Hepatocyte (in vitro differentiated cells): ENCODE measurements around the gene STK17B.

Experiments used
- CTCF ChIP-seq: fragments of 200-600 bp; sonication (generic); IDR thresholded peaks from 2 replicates; pipeline ENCODE4 v1.5.1; 2016; ENCODE audit warnings: antibody characterized with exemption, mild to moderate bottlenecking; ENCODE audit not compliant: poor library complexity
- EZH2 ChIP-seq: fragments of 200-600 bp; sonication (generic); IDR thresholded peaks from 2 replicates; pipeline ENCODE4 v1.6.1; 2016; ENCODE audit warnings: antibody characterized with exemption, mild to moderate bottlenecking, borderline replicate concordance
- EZH2phosphoT487 ChIP-seq: fragments of 200-600 bp; sonication (generic); IDR thresholded peaks from one replicate; pipeline ENCODE4 v1.6.1; 2018; ENCODE audit warnings: antibody characterized with exemption, mild to moderate bottlenecking, low read depth, moderate library complexity; ENCODE audit not compliant: unreplicated experiment, severe bottlenecking

GRCh38 chr2:196145256-196145655 is 26.1 kb downstream of the STK17B start:
- no peak for TF ChIP-seq CTCF
- no peak for TF ChIP-seq EZH2phosphoT487
- TF ChIP-seq EZH2: no peak
